ENCODE results near the gene TMEM108.

DNA sequence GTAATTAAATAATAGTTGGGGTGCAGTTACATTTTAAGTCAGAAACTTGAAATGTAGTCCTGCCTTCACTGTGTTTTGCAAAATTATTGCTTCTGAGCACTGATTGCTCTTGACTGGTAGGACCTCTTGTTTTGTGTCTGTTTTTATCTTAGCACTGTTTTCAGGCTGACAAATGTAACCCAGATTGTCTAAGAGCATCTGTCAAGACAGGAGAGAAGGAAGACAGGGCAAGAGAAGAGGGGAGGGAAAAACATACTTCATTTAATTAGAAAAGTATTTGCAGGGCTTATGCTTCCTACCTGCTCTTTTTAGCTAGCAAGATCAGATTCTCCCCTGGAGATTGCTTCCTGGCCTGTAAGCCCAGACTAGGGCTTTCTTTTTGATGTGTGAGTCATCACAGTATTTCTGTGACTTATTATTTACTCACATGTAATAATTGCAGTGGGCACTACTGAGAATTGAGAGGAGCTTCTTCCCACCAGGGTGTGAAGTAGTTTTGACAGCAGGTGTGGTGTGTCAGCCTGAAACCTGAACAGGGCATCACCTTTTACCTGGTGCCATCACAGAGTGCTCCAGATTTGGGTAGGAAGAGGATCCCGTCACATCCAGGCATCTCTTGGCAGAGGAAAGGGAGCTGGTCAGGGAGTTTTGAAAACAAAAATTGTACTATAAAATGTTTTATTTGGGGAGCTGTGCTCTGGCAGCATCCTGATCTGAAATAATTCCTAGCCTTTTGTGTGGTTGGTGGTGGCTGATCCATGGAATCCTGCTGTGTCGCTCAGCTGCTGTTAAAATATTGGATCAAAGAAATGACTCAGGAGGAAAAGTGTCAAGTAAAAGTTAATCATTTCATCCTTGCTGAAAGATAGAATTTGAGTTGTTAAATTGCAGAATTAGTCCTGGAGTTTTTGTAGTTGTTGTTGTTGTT is 98.2 kb downstream of the TMEM108 start:
- TF ChIP-seq POLR2A (IDR thresholded peaks at IDR 0.05), result no peak
- TF ChIP-seq, protein P1, sequence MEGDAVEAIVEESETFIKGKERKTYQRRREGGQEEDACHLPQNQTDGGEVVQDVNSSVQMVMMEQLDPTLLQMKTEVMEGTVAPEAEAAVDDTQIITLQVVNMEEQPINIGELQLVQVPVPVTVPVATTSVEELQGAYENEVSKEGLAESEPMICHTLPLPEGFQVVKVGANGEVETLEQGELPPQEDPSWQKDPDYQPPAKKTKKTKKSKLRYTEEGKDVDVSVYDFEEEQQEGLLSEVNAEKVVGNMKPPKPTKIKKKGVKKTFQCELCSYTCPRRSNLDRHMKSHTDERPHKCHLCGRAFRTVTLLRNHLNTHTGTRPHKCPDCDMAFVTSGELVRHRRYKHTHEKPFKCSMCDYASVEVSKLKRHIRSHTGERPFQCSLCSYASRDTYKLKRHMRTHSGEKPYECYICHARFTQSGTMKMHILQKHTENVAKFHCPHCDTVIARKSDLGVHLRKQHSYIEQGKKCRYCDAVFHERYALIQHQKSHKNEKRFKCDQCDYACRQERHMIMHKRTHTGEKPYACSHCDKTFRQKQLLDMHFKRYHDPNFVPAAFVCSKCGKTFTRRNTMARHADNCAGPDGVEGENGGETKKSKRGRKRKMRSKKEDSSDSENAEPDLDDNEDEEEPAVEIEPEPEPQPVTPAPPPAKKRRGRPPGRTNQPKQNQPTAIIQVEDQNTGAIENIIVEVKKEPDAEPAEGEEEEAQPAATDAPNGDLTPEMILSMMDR (IDR thresholded peaks at IDR 0.05), result no peak
